ENCODE measurements around the gene TLN1.

GRCh38 chr9:35748858-35749514, 17.0 kb upstream of the TLN1 start, which contains the start of the genes GBA2 and RGP1:
- no peak for TF ChIP-seq CTCF (IDR thresholded peaks at IDR 0.05; ENCODE audit: low read length)
- TF ChIP-seq EZH2 (optimal IDR thresholded peaks at IDR 0.05; ENCODE audit: low read depth, low read length), result no peak
- no peak for TF ChIP-seq EZH2phosphoT487 (IDR thresholded peaks at IDR 0.05; ENCODE audit: low read length)

All from MM.1S (cell line).